H9 (cell line): Measurements from ENCODE around the gene TTC23. TPM values are rescaled to one million over a fixed set of nuclear protein-coding genes. Genes with fewer than 3 reads are reported as not detected.

Experiments
- DNase-seq: peaks from one replicate; pipeline ENCODE4 v3.0.0-alpha.2; 2017
- H2AFZ ChIP-seq: one replicate; pipeline ENCODE4 v1.6.1; 2013; ENCODE audit warnings: mild to moderate bottlenecking, low read length, control low read depth, moderate library complexity
- H2AK5ac ChIP-seq: 2 replicates; pipeline ENCODE4 v1.6.1; 2013; ENCODE audit warnings: low read length, control low read depth, mixed read lengths; ENCODE audit not compliant: insufficient read length
- H2BK120ac ChIP-seq: one replicate; pipeline ENCODE4 v1.6.1; 2013; ENCODE audit warnings: low read depth, mild to moderate bottlenecking, low read length, control low read depth, inconsistent platforms; ENCODE audit not compliant: poor library complexity, severe bottlenecking
- H2BK12ac ChIP-seq: 2 replicates; pipeline ENCODE4 v1.6.1; 2013; ENCODE audit warnings: low read length, control low read depth, mixed read lengths, low read depth; ENCODE audit not compliant: insufficient read length
- H2BK15ac ChIP-seq: 2 replicates; pipeline ENCODE4 v1.6.1; 2013; ENCODE audit warnings: low read depth, low read length, control low read depth
- H2BK20ac ChIP-seq: one replicate; pipeline ENCODE4 v1.6.1; 2013; ENCODE audit warnings: low read depth, mild to moderate bottlenecking, low read length, control low read depth, inconsistent platforms; ENCODE audit not compliant: poor library complexity, severe bottlenecking
- H2BK5ac ChIP-seq: 2 replicates; pipeline ENCODE4 v1.6.1; 2013; ENCODE audit warnings: low read length, control low read depth, mixed read lengths; ENCODE audit not compliant: insufficient read length
- H3K14ac ChIP-seq: 2 replicates; pipeline ENCODE4 v1.6.1; 2013; ENCODE audit warnings: low read length, control low read depth; ENCODE audit not compliant: insufficient read depth
- H3K18ac ChIP-seq: 2 replicates; pipeline ENCODE4 v1.6.1; 2013; ENCODE audit warnings: low read depth, mild to moderate bottlenecking, mixed read lengths, low read length, control low read depth; ENCODE audit not compliant: insufficient read length
- H3K23ac ChIP-seq: 2 replicates; pipeline ENCODE4 v1.6.1; 2013; ENCODE audit warnings: low read length, control low read depth, mixed read lengths, low read depth; ENCODE audit not compliant: insufficient read length
- H3K23me2 ChIP-seq: 2 replicates; pipeline ENCODE4 v1.6.1; 2013; ENCODE audit warnings: low read depth, mild to moderate bottlenecking, mixed read lengths, low read length, control low read depth; ENCODE audit not compliant: insufficient read length, poor library complexity, severe bottlenecking
- H3K27ac ChIP-seq: 2 replicates; pipeline ENCODE4 v1.5.1; 2013; ENCODE audit warnings: low read length, control low read depth, mixed read lengths, low read depth; ENCODE audit not compliant: insufficient read length
- H3K27me3 ChIP-seq: 2 replicates; pipeline ENCODE4 v1.6.1; 2013; ENCODE audit warnings: low read length, control low read depth, inconsistent platforms; ENCODE audit not compliant: insufficient read depth
- H3K4ac ChIP-seq: 2 replicates; pipeline ENCODE4 v1.6.1; 2013; ENCODE audit warnings: low read depth, mild to moderate bottlenecking, control low read depth, inconsistent platforms, low read length, moderate library complexity
- H3K4me1 ChIP-seq: 2 replicates; pipeline ENCODE4 v1.6.1; 2013; ENCODE audit warnings: low read length, control low read depth, inconsistent platforms; ENCODE audit not compliant: insufficient read depth
- H3K4me2 ChIP-seq: 2 replicates; pipeline ENCODE4 v1.6.1; 2013; ENCODE audit warnings: low read length, control low read depth, mixed read lengths; ENCODE audit not compliant: insufficient read length, insufficient read depth
- H3K56ac ChIP-seq: 2 replicates; pipeline ENCODE4 v1.6.1; 2013; ENCODE audit warnings: low read depth, mild to moderate bottlenecking, mixed read lengths, low read length, control low read depth; ENCODE audit not compliant: insufficient read length
- H3K79me1 ChIP-seq: 2 replicates; pipeline ENCODE4 v1.6.1; 2013; ENCODE audit warnings: low read depth, mild to moderate bottlenecking, moderate library complexity, low read length, control low read depth, inconsistent platforms; ENCODE audit not compliant: insufficient read depth, poor library complexity, severe bottlenecking
- H3K79me2 ChIP-seq: 2 replicates; pipeline ENCODE4 v1.6.1; 2013; ENCODE audit warnings: low read length, control low read depth, inconsistent platforms; ENCODE audit not compliant: insufficient read depth
- H3K9ac ChIP-seq: 2 replicates; pipeline ENCODE4 v1.6.1; 2013; ENCODE audit warnings: low read length, control low read depth, mixed read lengths; ENCODE audit not compliant: insufficient read length; ENCODE audit errors: extremely low read depth
- H3K9me3 ChIP-seq: one replicate; pipeline ENCODE4 v1.6.1; 2013; ENCODE audit warnings: low read depth, low read length, inconsistent platforms; ENCODE audit not compliant: control insufficient read depth
- H3T11ph ChIP-seq: one replicate; pipeline ENCODE4 v1.6.1; 2013; ENCODE audit warnings: mild to moderate bottlenecking, low read length, control low read depth, inconsistent platforms
- H4K20me1 ChIP-seq: one replicate; pipeline ENCODE4 v1.6.1; 2013; ENCODE audit not compliant: control insufficient read depth, insufficient read length, insufficient read depth
- H4K5ac ChIP-seq: 2 replicates; pipeline ENCODE4 v1.6.1; 2013; ENCODE audit warnings: low read depth, mild to moderate bottlenecking, mixed read lengths, low read length, control low read depth; ENCODE audit not compliant: insufficient read length
- H4K8ac ChIP-seq: replicated peaks from 2 replicates; pipeline ENCODE4 v1.6.1; 2013; ENCODE audit warnings: low read length, control low read depth, mixed read lengths, low read depth; ENCODE audit not compliant: insufficient read length
- H4K91ac ChIP-seq: 2 replicates; pipeline ENCODE4 v1.6.1; 2013; ENCODE audit warnings: low read depth, mild to moderate bottlenecking, moderate library complexity, mixed read lengths, low read length, control low read depth; ENCODE audit not compliant: insufficient read length
- H3K27ac Mint-ChIP-seq, 3 experiments: 2 replicates in 2 of 3; 3 replicates in 1 of 3; pipeline ENCODE4 v1.8.0; 2020 to 2021; ENCODE audit warnings: mixed read lengths in 3 of 3, mild to moderate bottlenecking in 1 of 3, moderate library complexity in 1 of 3
- H3K27me3 Mint-ChIP-seq: 2 replicates; pipeline ENCODE4 v1.8.0; 2021; ENCODE audit warnings: low read depth, mild to moderate bottlenecking, moderate library complexity, mixed read lengths
- H3K36me3 Mint-ChIP-seq, 3 experiments: 2 replicates in 2 of 3; 3 replicates in 1 of 3; pipeline ENCODE4 v1.8.0; 2020 to 2021; ENCODE audit warnings: low read depth in 3 of 3, mixed read lengths in 3 of 3; ENCODE audit not compliant: insufficient read depth in 1 of 3
- H3K4me1 Mint-ChIP-seq, 2 experiments: 2 replicates each; pipeline ENCODE4 v1.8.0; 2020; ENCODE audit warnings: mixed read lengths in 2 of 2
- H3K4me3 Mint-ChIP-seq, 2 experiments: 2 replicates in 1 of 2; 3 replicates in 1 of 2; pipeline ENCODE4 v1.8.0; 2020 to 2021; ENCODE audit warnings: mild to moderate bottlenecking in 2 of 2, mixed read lengths in 2 of 2, moderate library complexity in 1 of 2
- H3K9me3 Mint-ChIP-seq, 2 experiments: 2 replicates in 1 of 2; 3 replicates in 1 of 2; pipeline ENCODE4 v1.8.0; 2020; ENCODE audit warnings: mild to moderate bottlenecking in 2 of 2, mixed read lengths in 2 of 2, moderate library complexity in 1 of 2
- WGBS: extraction: QIAGEN DNeasy Blood & Tissue Kit; methylation state at CpG from one replicate; pipeline ENCODE4 v1.1.7; 2013; ENCODE audit warnings: missing lambda C conversion rate, low lambda C conversion rate, mixed read lengths; ENCODE audit not compliant: insufficient read length; ENCODE audit errors: extremely low coverage; 5-methylcytosine and 5-hydroxymethylcytosine counted together
- total RNA-seq: library from RNA; stranded (reverse); gene quantifications from 2 replicates; pipeline ENCODE4 v1.2.1, GENCODE V29; 2021
- TF ChIP-seq, protein P1 (sequence below): fragments of 200-600 bp; sonication (generic); conservative IDR thresholded peaks from 3 replicates; pipeline ENCODE4 v1.8.0; 2021; ENCODE audit warnings: antibody characterized with exemption, mild to moderate bottlenecking

The TTC23 gene
- total RNA-seq, 1 experiment from 2014 or later = 14.3 TPM

DNA sequence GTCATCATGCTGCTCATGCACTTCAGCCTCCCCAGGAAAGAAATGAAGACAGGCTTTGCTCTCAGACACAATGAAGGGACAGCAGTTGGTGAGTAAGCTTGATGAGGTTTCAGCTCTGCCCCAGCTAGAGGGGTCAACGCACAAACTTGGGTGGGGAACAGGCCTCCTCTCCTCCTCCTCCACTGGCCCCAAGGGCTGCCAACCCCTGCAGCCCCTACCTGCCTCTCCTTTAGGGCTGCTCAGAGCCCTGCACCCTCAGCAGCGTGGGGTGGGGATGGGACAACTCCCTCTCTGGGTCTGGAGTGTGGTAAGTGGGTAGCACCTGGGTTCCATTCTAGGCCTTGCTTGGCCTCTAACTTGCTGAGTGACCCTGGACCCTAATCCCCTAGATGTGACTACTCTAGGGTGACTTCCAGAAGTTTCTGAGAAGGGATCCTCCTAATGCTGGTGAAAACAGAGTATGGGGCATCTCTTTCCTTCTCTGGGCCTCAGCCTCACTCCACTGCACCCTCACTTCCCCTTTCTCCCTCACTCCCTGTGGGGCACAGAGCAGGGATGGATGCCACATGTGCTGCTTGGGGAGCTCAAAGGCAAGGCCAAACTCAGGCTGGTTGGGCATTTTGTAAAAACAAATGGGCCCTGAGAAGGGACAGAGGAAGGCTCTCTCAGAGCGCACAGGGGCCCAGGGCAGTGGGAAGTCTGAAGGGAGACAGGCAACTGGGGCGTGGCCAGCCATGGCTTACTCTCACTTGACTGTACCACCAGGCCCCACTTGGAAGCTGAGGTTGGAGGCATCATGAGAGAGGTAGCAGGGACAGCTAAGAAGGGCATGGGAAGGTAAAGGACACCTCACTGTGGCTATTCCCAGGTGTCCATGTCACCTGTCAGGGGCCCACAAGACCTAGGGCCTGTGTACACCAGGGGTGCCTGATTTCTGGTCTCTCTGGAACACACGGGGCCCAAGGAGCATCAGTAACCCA is 80.5 kb downstream of the TTC23 start:
- H2AK5ac ChIP-seq = no peak overlapping the region
- no CpG with 5 or more reads among the region's 5 CpGs for WGBS
- H3K79me2 ChIP-seq = no peaks in the 10 kb centered on the region
- no peak overlapping the region for H3K9ac ChIP-seq
- H3K23me2 ChIP-seq = no peaks in the 10 kb centered on the region
- H3K56ac ChIP-seq = no peak overlapping the region
- no peak overlapping the region for H2AFZ ChIP-seq
- no peak overlapping the region for H3K18ac ChIP-seq
- H3K27ac ChIP-seq = no peak overlapping the region
- no peaks in the 10 kb centered on the region for H3K27me3 ChIP-seq
- H3K4me1 ChIP-seq = no peaks in the 10 kb centered on the region
- no peak overlapping the region for H2BK5ac ChIP-seq
- no peak overlapping the region for H2BK15ac ChIP-seq
- H4K20me1 ChIP-seq = no peaks in the 10 kb centered on the region
- H3K4me1 Mint-ChIP-seq = no peaks in the 10 kb centered on the region
- peaks cover 0 to 17% (median 9%) of the 10 kb centered on the region in 3 experiments; a peak in 6 of 7 replicates for H3K36me3 Mint-ChIP-seq
- H3K9me3 Mint-ChIP-seq = no peaks in the 10 kb centered on the region
- no peak overlapping the region for H3T11ph ChIP-seq
- H3K9me3 ChIP-seq = no peaks in the 10 kb centered on the region
- TF ChIP-seq, protein P1, sequence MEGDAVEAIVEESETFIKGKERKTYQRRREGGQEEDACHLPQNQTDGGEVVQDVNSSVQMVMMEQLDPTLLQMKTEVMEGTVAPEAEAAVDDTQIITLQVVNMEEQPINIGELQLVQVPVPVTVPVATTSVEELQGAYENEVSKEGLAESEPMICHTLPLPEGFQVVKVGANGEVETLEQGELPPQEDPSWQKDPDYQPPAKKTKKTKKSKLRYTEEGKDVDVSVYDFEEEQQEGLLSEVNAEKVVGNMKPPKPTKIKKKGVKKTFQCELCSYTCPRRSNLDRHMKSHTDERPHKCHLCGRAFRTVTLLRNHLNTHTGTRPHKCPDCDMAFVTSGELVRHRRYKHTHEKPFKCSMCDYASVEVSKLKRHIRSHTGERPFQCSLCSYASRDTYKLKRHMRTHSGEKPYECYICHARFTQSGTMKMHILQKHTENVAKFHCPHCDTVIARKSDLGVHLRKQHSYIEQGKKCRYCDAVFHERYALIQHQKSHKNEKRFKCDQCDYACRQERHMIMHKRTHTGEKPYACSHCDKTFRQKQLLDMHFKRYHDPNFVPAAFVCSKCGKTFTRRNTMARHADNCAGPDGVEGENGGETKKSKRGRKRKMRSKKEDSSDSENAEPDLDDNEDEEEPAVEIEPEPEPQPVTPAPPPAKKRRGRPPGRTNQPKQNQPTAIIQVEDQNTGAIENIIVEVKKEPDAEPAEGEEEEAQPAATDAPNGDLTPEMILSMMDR = no peak
- 0 out of 2 replicates have a peak overlapping the region, but pooled peaks have one; percentile 16 for H3K14ac ChIP-seq
- no peak overlapping the region for H3K4me2 ChIP-seq
- no peak overlapping the region for H2BK12ac ChIP-seq
- no peak overlapping the region for H2BK20ac ChIP-seq
- H3K23ac ChIP-seq = no peak overlapping the region
- no peak overlapping the region for H3K4ac ChIP-seq
- H2BK120ac ChIP-seq = no peak overlapping the region
- no peak overlapping the region for H3K4me3 Mint-ChIP-seq
- no peaks in the 10 kb centered on the region for H3K27me3 Mint-ChIP-seq
- no peaks in the 10 kb centered on the region for H3K79me1 ChIP-seq
- H4K8ac ChIP-seq = no peak overlapping the region
- peak overlapping the region in 2 of 3 experiments; percentile 36 to 79; a peak in 2 of 7 replicates for H3K27ac Mint-ChIP-seq
- H4K5ac ChIP-seq = no peak overlapping the region
- DNase-seq = no peak
- H4K91ac ChIP-seq = no peak overlapping the region
